ENCODE results near the gene YIF1B.
A peak's percentile ranks its signal among the peaks of the same experiment; 100 is the strongest.
"Not testable (repeated sequence)": the region's sequence is repeated elsewhere in the genome, so short reads cannot be mapped to it uniquely, and the experiment has no call there.

YIF1B gene

GRCh38 chr19:38355728-38356725 lies 40.3 kb upstream of the YIF1B start:
- Histone ChIP-seq H3K9ac (ENCODE audit: low read depth, low read length) (no peak overlapping the region), H3K36me3 (ENCODE audit: control insufficient read depth, insufficient read depth, low read length) (no peaks in the 10 kb centered on the region), H3K4me1 (ENCODE audit: control insufficient read depth, insufficient read depth, low read length) (no peaks in the 10 kb centered on the region), H3K27ac (ENCODE audit: low read depth, low read length) (no peak overlapping the region), H3K27me3 (ENCODE audit: control insufficient read depth, insufficient read depth, low read length) (peaks cover 31% of the 10 kb centered on the region), H3K4me3 (ENCODE audit: low read depth, low read length) (no peak overlapping the region), H3K9me3 (ENCODE audit: control insufficient read depth, insufficient read depth, low read length) (no peaks in the 10 kb centered on the region)

GRCh38 chr19:38352611-38353010 lies 36.9 kb upstream of the YIF1B start:
- H3K27ac ChIP-seq (ENCODE audit: low read depth, low read length) = no peak overlapping the region
- no peaks in the 10 kb centered on the region for H3K4me1 ChIP-seq (ENCODE audit: control insufficient read depth, insufficient read depth, low read length)
- no peaks in the 10 kb centered on the region for H3K9me3 ChIP-seq (ENCODE audit: control insufficient read depth, insufficient read depth, low read length)

GRCh38 chr19:38351865-38352395 lies 36.2 kb upstream of the YIF1B start:
- H3K27me3 ChIP-seq (ENCODE audit: control insufficient read depth, insufficient read depth, low read length) = no peaks in the 10 kb centered on the region
- H3K27ac ChIP-seq (ENCODE audit: low read depth, low read length) = no peak overlapping the region
- no peak overlapping the region for H3K4me3 ChIP-seq (ENCODE audit: low read depth, low read length)
- no peak overlapping the region for H3K9ac ChIP-seq (ENCODE audit: low read depth, low read length)
- H3K4me1 ChIP-seq (ENCODE audit: control insufficient read depth, insufficient read depth, low read length) = no peaks in the 10 kb centered on the region
- H3K36me3 ChIP-seq (ENCODE audit: control insufficient read depth, insufficient read depth, low read length) = no peaks in the 10 kb centered on the region
- no peaks in the 10 kb centered on the region for H3K9me3 ChIP-seq (ENCODE audit: control insufficient read depth, insufficient read depth, low read length)

More at GRCh38 chr19:38352611-38353010, 36.9 kb upstream of the YIF1B start:
- Histone ChIP-seq H3K36me3 (ENCODE audit: control insufficient read depth, insufficient read depth, low read length) (no peaks in the 10 kb centered on the region), H3K27me3 (ENCODE audit: control insufficient read depth, insufficient read depth, low read length) (no peaks in the 10 kb centered on the region), H3K4me3 (ENCODE audit: low read depth, low read length) (no peak overlapping the region), H3K9ac (ENCODE audit: low read depth, low read length) (no peak overlapping the region)

GRCh38 chr19:38350883-38351282 lies 35.1 kb upstream of the YIF1B start:
- H3K4me3 ChIP-seq (ENCODE audit: low read depth, low read length) = no peak overlapping the region
- no peak overlapping the region for H3K27ac ChIP-seq (ENCODE audit: low read depth, low read length)
- H3K9me3 ChIP-seq (ENCODE audit: control insufficient read depth, insufficient read depth, low read length) = no peaks in the 10 kb centered on the region
- H3K4me1 ChIP-seq (ENCODE audit: control insufficient read depth, insufficient read depth, low read length) = no peaks in the 10 kb centered on the region
- H3K9ac ChIP-seq (ENCODE audit: low read depth, low read length) = no peak overlapping the region
- no peaks in the 10 kb centered on the region for H3K36me3 ChIP-seq (ENCODE audit: control insufficient read depth, insufficient read depth, low read length)
- H3K27me3 ChIP-seq (ENCODE audit: control insufficient read depth, insufficient read depth, low read length) = no peaks in the 10 kb centered on the region

GRCh38 chr19:38346837-38347236 lies 31.1 kb upstream of the YIF1B start:
- no peak overlapping the region for H3K27ac ChIP-seq (ENCODE audit: low read depth, low read length)
- H3K36me3 ChIP-seq (ENCODE audit: control insufficient read depth, insufficient read depth, low read length) = no peaks in the 10 kb centered on the region
- H3K9me3 ChIP-seq (ENCODE audit: control insufficient read depth, insufficient read depth, low read length) = no peaks in the 10 kb centered on the region
- no peaks in the 10 kb centered on the region for H3K27me3 ChIP-seq (ENCODE audit: control insufficient read depth, insufficient read depth, low read length)
- H3K4me3 ChIP-seq (ENCODE audit: low read depth, low read length) = no peak overlapping the region
- H3K9ac ChIP-seq (ENCODE audit: low read depth, low read length) = no peak overlapping the region
- H3K4me1 ChIP-seq (ENCODE audit: control insufficient read depth, insufficient read depth, low read length) = no peaks in the 10 kb centered on the region

GRCh38 chr19:38340927-38341326 lies 25.2 kb upstream of the YIF1B start:
- H3K4me1 ChIP-seq (ENCODE audit: control insufficient read depth, insufficient read depth, low read length) = peaks cover 5% of the 10 kb centered on the region; the same call in 1 of the 2 replicates
- H3K9ac ChIP-seq (ENCODE audit: low read depth, low read length) = no peak overlapping the region

GRCh38 chr19:38339011-38339410 lies 23.3 kb upstream of the YIF1B start:
- not testable (repeated sequence) for H3K27ac ChIP-seq (ENCODE audit: low read depth, low read length); H3K4me3 ChIP-seq (ENCODE audit: low read depth, low read length); H3K4me1 ChIP-seq (ENCODE audit: control insufficient read depth, insufficient read depth, low read length); H3K27me3 ChIP-seq (ENCODE audit: control insufficient read depth, insufficient read depth, low read length); H3K9ac ChIP-seq (ENCODE audit: low read depth, low read length); H3K9me3 ChIP-seq (ENCODE audit: control insufficient read depth, insufficient read depth, low read length); H3K36me3 ChIP-seq (ENCODE audit: control insufficient read depth, insufficient read depth, low read length)

More at GRCh38 chr19:38340927-38341326, 25.2 kb upstream of the YIF1B start:
- no peaks in the 10 kb centered on the region for H3K27me3 ChIP-seq (ENCODE audit: control insufficient read depth, insufficient read depth, low read length)
- H3K27ac ChIP-seq (ENCODE audit: low read depth, low read length) = no peak overlapping the region
- H3K9me3 ChIP-seq (ENCODE audit: control insufficient read depth, insufficient read depth, low read length) = no peaks in the 10 kb centered on the region
- no peaks in the 10 kb centered on the region for H3K36me3 ChIP-seq (ENCODE audit: control insufficient read depth, insufficient read depth, low read length)
- no peak overlapping the region for H3K4me3 ChIP-seq (ENCODE audit: low read depth, low read length)

GRCh38 chr19:38337360-38337653 lies 21.6 kb upstream of the YIF1B start:
- H3K36me3 ChIP-seq (ENCODE audit: control insufficient read depth, insufficient read depth, low read length) = no peaks in the 10 kb centered on the region
- no peaks in the 10 kb centered on the region for H3K27me3 ChIP-seq (ENCODE audit: control insufficient read depth, insufficient read depth, low read length)
- H3K4me1 ChIP-seq (ENCODE audit: control insufficient read depth, insufficient read depth, low read length) = peaks cover 5% of the 10 kb centered on the region; the same call in 1 of the 2 replicates
- peak overlapping the region; percentile 93 for H3K4me3 ChIP-seq (ENCODE audit: low read depth, low read length)
- H3K9ac ChIP-seq (ENCODE audit: low read depth, low read length) = 0 out of 2 replicates have a peak overlapping the region, but pooled peaks have one; percentile 22
- no peaks in the 10 kb centered on the region for H3K9me3 ChIP-seq (ENCODE audit: control insufficient read depth, insufficient read depth, low read length)
- no peak overlapping the region for H3K27ac ChIP-seq (ENCODE audit: low read depth, low read length)

- Histone ChIP-seq H3K9me3 (ENCODE audit: control insufficient read depth, insufficient read depth, low read length) (no peaks in the 10 kb centered on the region), H3K36me3 (ENCODE audit: control insufficient read depth, insufficient read depth, low read length) (no peaks in the 10 kb centered on the region), H3K4me3 (ENCODE audit: low read depth, low read length) (peak overlapping the region; percentile 93), H3K27ac (ENCODE audit: low read depth, low read length) (peak overlapping the region; percentile 72), H3K9ac (ENCODE audit: low read depth, low read length) (peak overlapping the region; percentile 22; the same call in 1 of the 2 replicates), H3K27me3 (ENCODE audit: control insufficient read depth, insufficient read depth, low read length) (no peaks in the 10 kb centered on the region), H3K4me1 (ENCODE audit: control insufficient read depth, insufficient read depth, low read length) (peaks cover 5% of the 10 kb centered on the region; the same call in 1 of the 2 replicates)
Observed at GRCh38 chr19:38336638-38337359, 21.1 kb upstream of the YIF1B start.

- Histone ChIP-seq H3K27me3 (ENCODE audit: control insufficient read depth, insufficient read depth, low read length) (no peaks in the 10 kb centered on the region), H3K9me3 (ENCODE audit: control insufficient read depth, insufficient read depth, low read length) (no peaks in the 10 kb centered on the region), H3K36me3 (ENCODE audit: control insufficient read depth, insufficient read depth, low read length) (no peaks in the 10 kb centered on the region), H3K27ac (ENCODE audit: low read depth, low read length) (peak overlapping the region; percentile 72), H3K4me1 (ENCODE audit: control insufficient read depth, insufficient read depth, low read length) (peaks cover 5% of the 10 kb centered on the region; the same call in 1 of the 2 replicates), H3K4me3 (ENCODE audit: low read depth, low read length) (peak overlapping the region; percentile 93), H3K9ac (ENCODE audit: low read depth, low read length) (no peak overlapping the region; the same call in 1 of the 2 replicates)
Observed at GRCh38 chr19:38335949-38336637, 20.3 kb upstream of the YIF1B start.

Measured in HUES48 (cell line).